Activated B cell treated with CpG ODN at 0.5 μM for 24 hours (primary cell): ENCODE results near the gene GRAMD2B. TPM values are rescaled to one million over a fixed set of nuclear protein-coding genes. Genes with fewer than 3 reads are reported as not detected.

Experiments
- ATAC-seq: fragments of 200-7000 bp; cut with Tn5 transposase; one replicate; pipeline ENCODE4 v1.10.0; 2021; ENCODE audit warnings: low read depth, mild to moderate bottlenecking, moderate library complexity
- CTCF ChIA-PET: fragments of 350-600 bp; sonication (Branson Sonifier 250); formaldehyde crosslinking; loops from one replicate; lab custom pipeline; 2021; ENCODE audit warnings: antibody characterized with exemption; lab: Charles Lee
- POLR2A ChIA-PET: fragments of 350-600 bp; sonication (Branson Sonifier 250); formaldehyde crosslinking; loops from one replicate; lab custom pipeline; 2021; ENCODE audit warnings: antibody characterized with exemption; lab: Charles Lee
- DNase-seq: peaks from one replicate; pipeline ENCODE4 v3.0.0; 2022
- H3K27ac Mint-ChIP-seq: one replicate; pipeline ENCODE4 v1.8.0; 2020; ENCODE audit warnings: mixed read lengths
- H3K27me3 Mint-ChIP-seq: one replicate; pipeline ENCODE4 v1.8.0; 2021; ENCODE audit warnings: mixed read lengths
- H3K36me3 Mint-ChIP-seq: one replicate; pipeline ENCODE4 v1.8.0; 2021; ENCODE audit warnings: low read depth, mixed read lengths
- H3K4me1 Mint-ChIP-seq: one replicate; pipeline ENCODE4 v1.8.0; 2021; ENCODE audit warnings: mixed read lengths
- H3K4me3 Mint-ChIP-seq: one replicate; pipeline ENCODE4 v1.8.0; 2020; ENCODE audit warnings: mild to moderate bottlenecking, mixed read lengths
- H3K9me3 Mint-ChIP-seq: one replicate; pipeline ENCODE4 v1.8.0; 2020; ENCODE audit warnings: mixed read lengths
- intact Hi-C: fragments of 100-400 bp; cut with micrococcal nuclease; formaldehyde crosslinking; loops from one replicate; pipeline ENCODE4 v1.15.1; 2024
- total RNA-seq: library from RNA; stranded (reverse); gene quantifications from 2 replicates; pipeline ENCODE4 v1.2.3, GENCODE V29; 2022
- TF ChIP-seq, protein P1 (sequence below): fragments of 200-600 bp; IDR thresholded peaks from one replicate; pipeline ENCODE4 v1.8.0; 2022; ENCODE audit warnings: antibody characterized with exemption, mild to moderate bottlenecking

GRAMD2B gene
- total RNA-seq, 1 donor from 2014 or later, result 4.9 TPM

DNA sequence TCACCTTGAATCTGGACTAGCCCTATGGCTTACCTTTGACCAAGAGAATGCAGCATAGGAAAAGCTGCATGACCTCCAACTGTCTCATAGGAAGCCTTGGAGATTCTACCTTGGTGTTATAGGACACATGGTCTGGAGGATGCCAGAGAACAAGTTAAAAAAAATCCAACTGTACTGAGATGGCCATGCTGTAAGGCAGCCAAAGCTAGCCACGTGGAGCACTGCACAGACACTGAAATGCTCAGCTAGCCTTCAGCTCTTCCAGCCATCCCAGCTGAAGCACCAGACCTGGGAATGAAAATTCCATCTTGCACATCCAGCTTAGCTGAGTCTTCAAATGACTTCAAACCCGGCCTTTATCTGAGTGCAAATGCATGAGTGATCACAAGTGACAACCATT lies 6.0 kb upstream of the GRAMD2B start:
- DNase-seq (no peak), ATAC-seq (no peak)
- Mint-ChIP-seq H3K9me3 (no peaks in the 10 kb centered on the region), H3K36me3 (no peaks in the 10 kb centered on the region), H3K4me3 (no peak overlapping the region), H3K4me1 (peaks cover 5% of the 10 kb centered on the region), H3K27me3 (peaks cover 17% of the 10 kb centered on the region), H3K27ac (no peak overlapping the region)
- CTCF ChIA-PET, result no interaction called here
- intact Hi-C loops, result no loop called here
- TF ChIP-seq, protein P1, sequence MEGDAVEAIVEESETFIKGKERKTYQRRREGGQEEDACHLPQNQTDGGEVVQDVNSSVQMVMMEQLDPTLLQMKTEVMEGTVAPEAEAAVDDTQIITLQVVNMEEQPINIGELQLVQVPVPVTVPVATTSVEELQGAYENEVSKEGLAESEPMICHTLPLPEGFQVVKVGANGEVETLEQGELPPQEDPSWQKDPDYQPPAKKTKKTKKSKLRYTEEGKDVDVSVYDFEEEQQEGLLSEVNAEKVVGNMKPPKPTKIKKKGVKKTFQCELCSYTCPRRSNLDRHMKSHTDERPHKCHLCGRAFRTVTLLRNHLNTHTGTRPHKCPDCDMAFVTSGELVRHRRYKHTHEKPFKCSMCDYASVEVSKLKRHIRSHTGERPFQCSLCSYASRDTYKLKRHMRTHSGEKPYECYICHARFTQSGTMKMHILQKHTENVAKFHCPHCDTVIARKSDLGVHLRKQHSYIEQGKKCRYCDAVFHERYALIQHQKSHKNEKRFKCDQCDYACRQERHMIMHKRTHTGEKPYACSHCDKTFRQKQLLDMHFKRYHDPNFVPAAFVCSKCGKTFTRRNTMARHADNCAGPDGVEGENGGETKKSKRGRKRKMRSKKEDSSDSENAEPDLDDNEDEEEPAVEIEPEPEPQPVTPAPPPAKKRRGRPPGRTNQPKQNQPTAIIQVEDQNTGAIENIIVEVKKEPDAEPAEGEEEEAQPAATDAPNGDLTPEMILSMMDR, result no peak
- POLR2A ChIA-PET, result no interaction called here

DNA sequence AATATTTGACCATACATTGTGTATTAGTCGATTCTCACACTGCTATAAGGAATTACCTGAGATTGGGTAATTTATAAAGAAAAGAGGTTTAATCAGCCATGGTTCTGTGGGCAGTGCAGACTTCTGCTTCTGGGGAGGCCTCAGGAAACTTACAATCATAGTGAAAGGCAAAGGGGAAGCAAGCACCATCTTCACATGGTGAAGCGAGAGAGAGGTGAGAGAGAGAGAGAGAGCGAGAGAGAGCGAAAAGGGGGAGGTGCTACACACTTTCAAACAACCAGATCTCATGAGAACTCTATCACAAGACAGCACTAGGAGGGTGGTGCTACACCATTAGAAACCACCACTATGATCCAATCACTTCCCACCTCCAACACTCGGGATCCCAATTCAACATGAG lies 4.1 kb upstream of the GRAMD2B start:
- POLR2A ChIA-PET, result no interaction called here
- Mint-ChIP-seq H3K9me3 (no peaks in the 10 kb centered on the region), H3K4me3 (no peak overlapping the region), H3K36me3 (peaks cover 6% of the 10 kb centered on the region), H3K27me3 (no peaks in the 10 kb centered on the region), H3K4me1 (peaks cover 15% of the 10 kb centered on the region), H3K27ac (no peak overlapping the region)
- DNase-seq (no peak), ATAC-seq (peak; percentile 33)
- intact Hi-C loops, result no loop called here
- TF ChIP-seq, protein P1, result no peak
- CTCF ChIA-PET, result no interaction called here

DNA sequence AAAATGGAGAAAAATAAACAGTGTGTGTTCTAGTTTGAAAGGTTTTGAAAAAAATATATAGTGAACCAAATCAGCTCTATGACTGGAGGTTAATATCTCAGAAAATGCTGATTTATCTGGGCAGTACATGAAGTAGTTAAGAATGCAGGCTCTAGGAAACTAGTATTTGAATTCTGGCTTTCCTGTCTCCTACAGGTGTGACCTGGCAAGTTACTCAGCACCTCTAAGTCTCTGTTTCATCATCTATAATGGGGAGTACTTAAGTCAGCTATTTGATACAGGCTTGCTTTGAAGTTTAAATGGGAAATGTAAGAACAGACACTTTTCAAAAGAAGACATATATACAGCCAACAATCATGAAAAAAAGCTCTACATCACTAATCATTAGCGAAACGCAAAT lies 5.2 kb downstream of the GRAMD2B start:
- no peak for ATAC-seq
- intact Hi-C loops, result no loop called here
- Mint-ChIP-seq H3K27ac (no peak overlapping the region), H3K4me1 (peaks cover 16% of the 10 kb centered on the region), H3K36me3 (peaks cover under 1% of the 10 kb centered on the region), H3K9me3 (no peaks in the 10 kb centered on the region), H3K4me3 (no peak overlapping the region), H3K27me3 (no peaks in the 10 kb centered on the region)
- no peak for DNase-seq
- TF ChIP-seq, protein P1, result no peak
- POLR2A ChIA-PET, result no interaction called here
- CTCF ChIA-PET, result no interaction called here

DNA sequence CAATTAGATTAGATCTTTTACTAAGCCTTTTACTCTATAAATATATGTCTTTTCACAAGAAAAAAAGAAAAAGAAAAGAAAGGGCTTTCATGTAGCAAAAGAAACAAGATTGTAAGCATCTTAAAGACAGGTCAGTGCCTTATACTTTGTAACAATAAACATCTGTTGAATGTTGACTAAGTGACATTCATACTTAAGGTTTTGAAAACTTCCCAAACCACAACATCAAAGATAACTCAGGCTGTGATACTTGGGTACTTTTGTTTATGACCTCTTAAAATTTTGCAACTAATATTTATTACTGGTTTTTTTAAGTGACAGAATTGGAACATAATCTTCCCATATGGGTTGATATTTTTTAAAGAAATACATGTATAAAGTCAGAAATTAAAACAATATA lies 7.4 kb downstream of the GRAMD2B start:
- H3K27me3 Mint-ChIP-seq, result no peaks in the 10 kb centered on the region
- TF ChIP-seq, protein P1, result no peak
- intact Hi-C loops, result no loop called here
- no peaks in the 10 kb centered on the region for H3K36me3 Mint-ChIP-seq
- no peaks in the 10 kb centered on the region for H3K9me3 Mint-ChIP-seq
- no peak for ATAC-seq
- DNase-seq, result no peak
- CTCF ChIA-PET, result no interaction called here
- POLR2A ChIA-PET, result no interaction called here
- no peak overlapping the region for H3K27ac Mint-ChIP-seq
- no peaks in the 10 kb centered on the region for H3K4me1 Mint-ChIP-seq
- no peak overlapping the region for H3K4me3 Mint-ChIP-seq

DNA sequence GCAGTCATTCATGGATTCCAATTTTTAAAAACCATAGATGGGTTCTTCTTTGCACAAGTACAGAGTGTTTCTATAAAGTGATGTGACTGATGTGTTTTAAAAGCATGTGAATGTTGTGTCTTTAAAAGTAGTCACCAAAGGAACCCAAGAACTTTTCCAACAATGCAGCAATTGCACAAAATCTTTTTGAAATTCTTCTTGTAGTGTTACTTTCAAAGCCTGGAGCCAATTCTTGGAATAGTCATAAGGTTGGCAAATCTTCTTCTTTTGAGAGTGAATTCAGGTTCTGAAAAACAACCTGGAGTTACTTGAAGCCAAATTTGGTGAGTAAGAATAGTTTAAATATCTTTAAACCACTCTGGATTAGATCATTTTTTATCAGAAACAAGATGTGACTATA lies 10.5 kb downstream of the GRAMD2B start:
- ATAC-seq (no peak), DNase-seq (no peak)
- peaks cover 2% of the 10 kb centered on the region for H3K36me3 Mint-ChIP-seq
- no peaks in the 10 kb centered on the region for H3K4me1 Mint-ChIP-seq
- no peak overlapping the region for H3K4me3 Mint-ChIP-seq
- intact Hi-C loops, result no loop called here
- TF ChIP-seq, protein P1, result no peak
- H3K27ac Mint-ChIP-seq, result no peak overlapping the region
- no peaks in the 10 kb centered on the region for H3K27me3 Mint-ChIP-seq
- CTCF ChIA-PET, result no interaction called here
- POLR2A ChIA-PET, result no interaction called here
- no peaks in the 10 kb centered on the region for H3K9me3 Mint-ChIP-seq
